OCI-LY7 (cell line): ENCODE data around the gene AS3MT.
"Not testable (repeated sequence)": the region's sequence is repeated elsewhere in the genome, so short reads cannot be mapped to it uniquely, and the experiment has no call there.

Experiments used
- CTCF ChIP-seq: fragments of 200-600 bp; sonication (generic); conservative IDR thresholded peaks from 2 replicates; pipeline ENCODE4 v1.5.1; 2014; ENCODE audit warnings: mild to moderate bottlenecking, antibody characterized with exemption, low read length, moderate library complexity, mixed read lengths
- EZH2phosphoT487 ChIP-seq: fragments of 200-600 bp; sonication (generic); IDR thresholded peaks from 2 replicates; pipeline ENCODE4 v1.6.1; 2018; ENCODE audit warnings: low read depth, borderline replicate concordance, mild to moderate bottlenecking, mixed run types, antibody characterized with exemption, low read length, moderate library complexity, mixed read lengths

GRCh38 chr10:102843139-102843538 is 26.1 kb upstream of the AS3MT start:
- not testable (repeated sequence) for TF ChIP-seq CTCF, EZH2phosphoT487
